Fibroblast of skin of right biceps (primary cell): ENCODE results near the gene TTBK2.
"Not testable (repeated sequence)": the region's sequence is repeated elsewhere in the genome, so short reads cannot be mapped to it uniquely, and the experiment has no call there.

Source experiments
- DNase-seq: peaks from one replicate; pipeline ENCODE4 v3.0.0-alpha.2; 2013

Gene TTBK2

DNA sequence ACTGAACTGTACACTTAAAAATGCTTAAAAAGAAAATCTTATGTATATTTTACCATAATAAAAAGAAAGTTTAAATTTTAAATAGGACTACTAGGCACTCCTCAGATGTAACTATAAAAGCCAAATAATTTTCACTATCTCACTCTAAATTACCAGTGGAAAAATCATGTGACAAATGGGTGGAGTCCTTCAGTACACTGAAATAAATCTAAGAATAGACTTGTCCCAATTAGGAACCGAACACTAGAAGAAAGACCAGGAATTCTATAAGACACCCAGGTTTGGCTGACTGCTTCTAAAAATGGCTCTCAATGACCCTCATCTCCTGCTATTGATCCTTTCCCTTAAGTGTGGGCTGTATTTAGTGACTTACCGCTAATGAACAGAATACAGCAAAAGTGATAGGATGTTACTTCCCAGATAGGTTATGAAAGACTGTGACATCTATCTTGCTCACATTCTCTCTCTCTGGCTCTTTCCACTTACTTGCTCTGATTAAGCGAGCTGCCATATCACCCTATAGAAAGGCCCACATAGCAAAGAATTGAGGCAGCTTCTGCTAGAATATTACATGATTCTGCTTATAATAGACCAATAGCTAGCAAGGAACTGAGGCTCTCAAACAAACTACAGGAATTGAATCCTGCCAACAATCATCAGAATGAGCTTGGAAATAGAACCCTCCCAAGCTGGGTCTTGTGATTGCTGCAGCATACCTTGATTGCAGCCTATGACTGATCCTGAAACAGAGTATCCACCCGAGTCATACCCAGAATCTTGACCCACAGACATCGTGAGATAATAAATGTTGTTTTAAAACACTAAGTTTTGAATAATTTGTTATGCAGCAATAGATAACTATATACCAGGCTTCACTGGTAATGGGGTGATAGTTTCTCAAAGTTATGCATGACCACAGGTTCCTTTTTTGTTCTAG, 16.9 kb downstream of the TTBK2 start:
- DNase-seq, result no peak

DNA sequence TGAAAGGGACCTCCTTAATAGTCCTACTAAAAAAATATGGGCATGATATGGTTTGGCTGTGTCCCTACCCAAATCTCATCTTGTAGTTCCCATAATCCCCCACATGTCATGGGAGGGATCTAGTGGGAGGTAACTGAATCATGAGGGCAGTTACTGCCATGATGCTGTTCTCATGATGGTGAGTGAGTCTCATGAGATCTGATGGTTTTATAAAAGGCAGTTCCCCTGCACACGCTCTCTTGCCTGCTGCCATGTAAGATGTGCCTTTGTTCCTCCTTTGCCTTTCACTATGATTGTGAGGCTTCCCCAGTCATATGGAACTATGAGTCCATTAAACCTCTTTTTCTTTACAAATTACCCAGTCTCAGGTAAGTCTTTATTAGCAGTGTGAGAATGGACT, 26.7 kb downstream of the TTBK2 start:
- not testable (repeated sequence) for DNase-seq

DNA sequence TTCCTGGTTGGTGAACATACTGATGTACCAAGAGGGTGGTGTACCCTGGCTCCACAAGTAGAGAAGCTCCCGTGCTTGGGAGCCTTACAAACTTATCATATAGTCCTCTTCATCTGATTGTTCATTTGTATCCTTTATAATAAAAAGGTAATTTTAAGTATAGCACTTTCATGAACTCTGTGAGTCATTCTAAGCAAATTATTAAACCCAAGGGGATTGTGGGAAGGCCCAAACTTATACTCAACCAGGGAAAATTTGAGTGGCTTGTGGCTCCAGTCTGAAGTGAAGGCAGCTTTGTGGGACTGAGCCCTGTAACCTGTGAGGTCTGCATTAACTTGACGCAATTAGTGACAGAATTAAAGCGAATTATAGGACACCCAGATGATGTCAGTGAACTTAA, 29.0 kb downstream of the TTBK2 start:
- DNase-seq, result peak; percentile 54

DNA sequence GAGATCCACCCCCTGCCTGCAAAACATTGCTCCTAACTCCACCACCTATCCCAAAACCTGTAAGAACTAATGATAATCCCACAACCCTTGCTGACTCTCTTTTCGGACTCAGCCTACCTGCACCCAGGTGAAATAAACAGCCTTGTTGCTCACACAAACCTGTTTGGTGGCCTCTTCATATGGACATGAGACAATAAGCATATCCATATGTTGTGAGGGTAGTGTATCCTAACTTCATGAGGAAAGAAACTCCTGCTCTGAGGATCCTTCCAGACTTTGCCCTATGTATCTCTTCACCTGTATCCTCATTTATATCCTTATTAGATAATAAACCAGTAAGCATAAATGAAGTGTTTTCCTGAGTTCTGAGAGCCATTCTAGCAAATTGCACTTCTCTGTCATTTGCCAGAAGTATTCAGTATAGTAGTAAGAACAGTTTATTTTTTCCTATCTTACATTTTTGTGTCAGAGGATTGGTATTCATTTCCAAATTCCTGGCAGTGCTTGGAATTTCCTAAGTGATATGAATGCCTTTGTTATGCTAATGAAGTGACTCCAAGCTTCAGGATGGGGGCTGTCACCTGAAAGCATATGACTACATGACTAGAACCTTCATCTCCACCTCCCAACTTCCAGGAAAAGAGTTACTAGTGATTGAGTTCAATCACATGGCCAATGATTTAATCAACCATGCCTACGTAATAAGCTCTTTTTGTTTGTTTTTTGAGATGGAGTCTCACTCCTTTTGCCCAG, 30.2 kb downstream of the TTBK2 start:
- peak; percentile 95 for DNase-seq

DNA sequence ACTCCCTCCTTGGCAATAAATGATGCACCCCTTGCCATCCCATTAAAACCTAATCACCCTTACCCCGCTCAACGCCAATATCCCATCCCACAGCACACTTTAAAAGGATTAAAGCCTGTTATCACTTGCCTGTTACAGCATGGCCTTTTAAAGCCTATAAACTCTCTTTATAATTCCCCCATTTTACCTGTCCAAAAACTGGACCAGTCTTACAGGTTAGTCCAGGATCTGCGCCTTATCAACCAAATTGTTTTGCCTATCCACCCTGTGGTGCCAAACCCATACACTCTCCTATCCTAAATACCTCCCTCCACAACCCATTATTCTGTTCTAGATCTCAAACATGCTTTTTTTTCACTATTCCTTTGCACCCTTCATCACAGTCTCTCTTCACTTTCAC, 33.2 kb downstream of the TTBK2 start:
- not testable (repeated sequence) for DNase-seq

DNA sequence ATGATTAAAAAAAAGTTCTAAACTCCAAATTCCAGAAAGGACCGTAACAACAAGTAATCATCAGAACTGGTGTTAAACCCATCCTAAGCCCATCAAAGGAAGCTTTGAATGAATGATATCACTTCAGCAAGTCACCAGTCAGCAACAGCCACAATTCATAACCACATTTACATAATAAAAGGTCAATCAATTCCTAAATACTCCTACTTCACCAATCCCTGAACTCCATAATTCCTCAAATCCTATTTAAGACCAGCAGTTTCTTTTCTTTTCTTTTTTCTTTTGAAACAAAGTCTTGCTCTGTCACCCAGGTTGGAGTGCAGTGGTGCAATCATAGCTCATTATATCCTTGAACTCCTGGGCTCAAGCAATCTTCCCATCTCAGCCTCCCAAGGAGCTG, 40.5 kb downstream of the TTBK2 start:
- no peak for DNase-seq

DNA sequence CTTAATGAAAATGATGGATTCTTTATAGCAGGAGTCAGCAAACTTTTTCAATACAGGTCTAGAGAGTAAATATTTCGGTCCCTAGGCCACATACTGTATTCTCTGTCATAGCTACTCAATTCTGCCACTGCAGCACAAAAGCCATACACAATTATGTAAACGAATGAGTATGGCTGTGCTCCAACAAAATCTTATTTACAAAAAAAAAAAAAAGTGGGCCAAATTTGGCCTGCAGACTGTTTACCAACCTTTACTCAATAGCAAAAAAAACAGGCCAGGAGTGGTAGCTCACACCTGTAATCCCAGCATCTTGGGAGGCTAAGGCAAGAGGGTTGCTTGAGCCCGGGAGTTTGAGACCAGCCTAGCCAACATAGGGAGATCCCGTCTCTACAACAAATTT, 41.1 kb downstream of the TTBK2 start:
- no peak for DNase-seq

DNA sequence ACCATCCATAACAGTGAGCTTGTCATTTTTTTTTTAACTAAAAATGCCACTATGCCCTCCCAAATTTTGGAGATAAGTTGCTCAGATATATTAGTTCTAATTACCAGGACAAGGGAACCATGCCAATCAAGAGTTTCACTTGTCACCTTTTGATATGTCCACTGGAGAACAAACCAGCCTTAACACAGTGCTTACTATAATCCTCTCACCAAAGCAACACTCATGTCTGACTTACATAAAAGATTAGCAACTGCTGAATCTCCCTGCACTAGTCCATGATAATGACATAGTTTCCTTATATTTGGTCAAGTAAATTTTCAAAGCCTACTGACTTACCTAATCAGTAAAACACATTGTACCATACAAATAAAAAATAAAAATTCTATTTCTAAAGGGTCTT, 44.4 kb downstream of the TTBK2 start:
- no peak for DNase-seq

DNA sequence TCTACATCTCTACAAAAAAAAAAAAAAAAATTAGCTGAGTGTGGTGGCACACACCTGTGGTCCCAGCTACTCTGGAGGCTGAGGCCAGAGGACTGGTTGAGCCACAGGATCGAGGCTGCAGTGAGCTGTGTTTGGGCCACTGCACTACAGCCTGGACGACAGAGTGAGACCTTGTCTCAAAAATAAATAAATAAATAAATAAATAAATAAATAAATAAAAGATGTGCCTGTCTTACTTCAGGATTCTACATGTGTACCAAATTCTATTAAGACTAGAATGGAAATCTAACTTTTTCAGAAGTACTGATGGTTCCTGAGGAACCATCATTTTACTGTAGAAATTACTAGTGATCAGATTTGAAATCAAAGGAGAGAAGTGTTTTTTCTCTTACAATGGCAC, 51.9 kb downstream of the TTBK2 start:
- no peak for DNase-seq

DNA sequence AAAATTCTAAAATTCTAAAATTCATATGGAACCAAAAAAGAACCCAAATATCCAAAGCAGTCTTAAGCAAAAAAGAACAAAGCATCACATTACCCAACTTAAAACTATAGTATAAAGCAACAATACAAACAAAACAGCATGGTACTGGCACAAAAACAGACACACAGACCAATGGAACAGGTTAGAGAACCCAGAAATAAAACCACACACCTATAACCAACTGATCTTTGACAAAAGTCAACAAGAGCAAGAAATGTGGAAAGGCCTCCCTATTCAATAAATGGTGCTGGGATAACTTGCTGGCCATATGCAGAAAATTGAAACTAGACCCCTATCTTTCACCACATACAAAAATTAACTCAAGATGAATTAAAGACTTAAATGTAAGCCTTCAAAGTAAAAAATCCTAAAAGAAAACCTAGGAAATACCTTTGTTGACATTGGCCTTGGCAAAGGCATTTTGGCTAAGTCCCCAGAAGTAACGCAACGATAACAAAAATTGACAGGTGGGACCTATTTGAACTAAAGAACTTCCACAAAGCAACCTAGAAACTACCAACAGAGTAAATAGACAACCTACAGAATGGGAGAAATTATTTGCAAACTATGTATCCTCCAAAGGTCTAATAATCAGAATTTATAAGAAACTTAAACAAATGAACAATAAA, 56.9 kb downstream of the TTBK2 start:
- DNase-seq, result no peak

DNA sequence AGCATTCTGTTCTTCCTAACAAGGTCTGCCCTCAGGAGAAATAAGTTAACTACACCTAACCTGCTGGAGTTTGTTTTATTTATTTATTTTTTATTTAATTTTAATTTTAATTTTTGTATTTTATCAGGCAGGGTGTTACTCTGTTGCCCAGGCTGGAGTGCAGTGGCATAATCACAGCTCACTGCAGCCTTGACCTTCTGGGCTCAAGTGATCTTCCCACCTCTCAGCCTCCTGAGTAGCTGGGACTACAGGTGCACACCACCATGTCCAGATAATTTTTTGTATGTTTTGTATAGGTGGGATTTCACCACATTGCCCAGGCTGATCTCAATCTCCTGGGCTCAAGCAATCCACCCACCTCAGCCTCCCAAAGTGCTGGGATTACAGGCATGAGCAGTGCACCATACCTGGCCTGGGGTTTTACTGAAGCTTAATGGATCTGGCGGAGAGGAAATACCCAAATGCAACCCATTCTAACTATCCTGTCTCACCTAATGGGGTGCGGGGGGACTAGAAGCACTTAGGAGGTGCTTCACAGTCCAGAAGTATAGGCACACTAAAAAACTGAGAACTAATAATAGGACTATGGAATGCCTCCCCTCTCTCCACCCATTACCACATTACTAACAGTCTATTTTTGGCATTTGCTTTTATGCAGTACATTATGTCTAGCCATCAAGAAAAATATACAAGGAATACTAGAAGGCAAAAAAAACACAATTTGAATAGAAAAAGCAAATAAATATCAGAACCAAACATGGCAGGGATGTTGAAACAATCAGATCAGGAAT, 61.4 kb downstream of the TTBK2 start:
- DNase-seq, result peak; percentile 7

DNA sequence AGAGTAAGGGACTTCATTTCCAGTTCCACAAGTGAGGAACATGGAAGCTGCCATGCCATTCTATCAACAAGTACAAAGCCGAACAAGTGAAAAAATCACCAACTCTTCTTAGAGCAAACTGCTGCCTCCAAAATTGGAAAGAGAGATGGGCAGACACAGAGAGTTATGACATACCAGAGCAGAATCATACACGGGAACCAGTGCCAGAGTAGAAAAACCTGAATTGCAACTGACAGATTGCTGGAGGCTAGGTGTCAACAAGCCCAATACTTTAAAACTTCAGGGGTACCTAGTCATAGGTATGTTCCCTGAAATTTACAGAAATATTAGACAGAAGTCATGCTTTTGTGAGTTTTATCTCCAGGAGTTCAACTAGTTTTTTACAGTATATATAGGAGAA, 62.0 kb downstream of the TTBK2 start:
- DNase-seq, result no peak

DNA sequence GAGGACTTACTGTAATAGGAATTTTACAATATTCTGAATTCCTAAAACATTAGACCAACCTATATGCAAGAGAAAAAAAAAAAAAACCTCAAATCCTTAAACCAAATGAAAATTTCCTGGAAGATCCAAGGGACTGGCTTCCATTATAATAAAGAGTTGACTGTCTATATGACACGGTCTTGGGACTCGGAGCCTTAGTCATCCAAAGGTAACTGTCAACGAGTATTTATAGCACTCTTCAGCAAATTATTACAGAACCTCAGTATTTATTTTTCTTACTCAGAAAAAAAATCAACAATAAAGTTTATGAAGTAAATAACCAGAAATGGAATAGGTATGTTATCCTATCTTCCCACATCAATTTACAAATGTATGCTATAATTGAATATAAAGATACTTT, 66.0 kb downstream of the TTBK2 start:
- no peak for DNase-seq

DNA sequence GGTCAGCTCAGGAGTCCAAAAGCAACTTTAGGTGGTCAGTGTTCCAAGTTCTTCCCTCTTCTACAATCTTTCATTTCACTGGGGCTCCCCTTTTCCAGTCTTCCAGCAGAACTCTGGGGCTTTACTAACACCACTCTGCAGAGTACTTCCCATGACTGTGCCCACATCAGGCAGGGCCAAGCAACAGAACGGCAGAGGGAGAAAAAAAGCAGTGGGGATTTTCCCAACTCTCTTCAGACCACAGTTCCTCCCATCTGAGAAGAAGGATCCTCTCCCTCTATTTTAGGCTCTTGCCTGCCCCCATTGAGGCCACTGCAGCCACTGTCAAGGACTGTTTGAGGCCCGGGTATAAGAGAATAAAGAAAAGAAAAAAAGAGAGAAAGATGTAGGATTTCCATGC, 70.7 kb downstream of the TTBK2 start:
- no peak for DNase-seq

DNA sequence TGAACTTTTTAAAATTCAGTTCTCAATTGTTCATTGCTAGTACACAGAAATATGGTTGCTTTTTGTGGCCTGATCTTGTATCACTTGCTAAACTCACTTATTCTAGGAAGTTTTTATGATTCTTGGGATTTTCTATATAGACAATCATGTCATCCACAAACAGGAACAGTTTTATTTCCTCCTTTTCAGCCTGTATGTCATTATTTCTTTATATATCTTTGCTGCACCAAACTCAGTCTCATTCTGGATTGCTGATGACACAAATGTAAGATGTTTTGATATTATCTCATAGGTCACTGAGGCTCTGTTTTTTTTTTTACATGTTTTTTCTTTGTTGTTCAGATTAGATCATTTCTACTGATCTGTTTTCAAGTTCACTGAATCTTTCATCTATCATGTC, 71.7 kb downstream of the TTBK2 start:
- DNase-seq, result no peak

DNA sequence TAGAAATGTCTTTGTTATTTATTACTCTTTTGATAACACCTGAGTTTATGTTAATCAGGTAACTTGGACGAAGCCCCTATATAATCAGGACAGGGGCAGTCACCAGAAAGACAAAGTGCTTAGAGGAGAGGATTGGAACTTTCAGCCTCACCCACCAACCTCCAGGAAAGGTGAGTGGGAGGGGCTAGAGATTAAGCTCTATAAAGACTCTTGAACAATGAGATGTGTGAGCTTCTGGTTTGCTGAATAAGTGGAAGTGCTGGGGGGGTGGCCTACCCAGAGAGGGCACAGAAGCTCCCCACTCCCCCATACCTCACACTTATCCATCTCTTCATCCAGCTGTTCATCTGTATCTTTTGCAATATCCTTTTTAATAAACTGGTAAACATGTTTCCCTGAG, 73.9 kb downstream of the TTBK2 start:
- no peak for DNase-seq

DNA sequence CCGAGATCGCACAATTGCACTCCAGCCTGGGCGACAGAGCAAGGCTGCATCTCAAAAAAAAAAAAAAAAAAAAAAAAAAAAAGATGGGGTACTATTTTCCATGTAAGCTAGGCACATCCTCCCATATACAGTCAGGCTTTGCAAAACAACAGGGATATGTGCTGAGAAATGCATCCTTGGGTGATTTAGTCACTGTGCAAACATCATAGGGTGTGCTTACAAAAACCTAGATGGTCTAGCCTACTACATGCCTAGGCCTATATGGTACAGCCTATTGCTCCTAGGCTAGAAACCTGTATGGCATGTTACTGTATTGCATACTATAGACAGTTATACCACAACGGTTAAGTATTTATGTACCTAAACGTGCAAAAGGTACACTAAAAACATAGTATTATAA, 75.0 kb downstream of the TTBK2 start:
- peak; percentile 17 for DNase-seq

DNA sequence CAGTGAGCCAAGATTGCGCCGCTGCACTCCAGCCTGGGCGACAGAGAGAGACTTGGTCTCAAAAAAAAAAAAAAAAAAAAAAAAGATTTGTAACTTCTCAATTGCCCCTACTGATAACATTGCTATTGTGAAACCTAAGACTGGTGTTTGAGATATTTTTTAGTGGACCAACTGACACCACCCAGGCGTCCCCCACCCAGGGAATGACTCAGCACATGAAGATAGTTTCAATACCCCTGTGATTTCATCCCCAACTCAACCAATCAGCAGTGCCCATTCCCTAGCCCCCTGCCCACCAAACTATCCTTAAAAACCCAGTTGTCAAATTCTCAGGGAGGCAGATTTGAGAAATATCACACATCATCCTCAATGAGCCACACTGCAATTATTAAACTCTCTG, 76.9 kb downstream of the TTBK2 start:
- DNase-seq, result no peak

DNA sequence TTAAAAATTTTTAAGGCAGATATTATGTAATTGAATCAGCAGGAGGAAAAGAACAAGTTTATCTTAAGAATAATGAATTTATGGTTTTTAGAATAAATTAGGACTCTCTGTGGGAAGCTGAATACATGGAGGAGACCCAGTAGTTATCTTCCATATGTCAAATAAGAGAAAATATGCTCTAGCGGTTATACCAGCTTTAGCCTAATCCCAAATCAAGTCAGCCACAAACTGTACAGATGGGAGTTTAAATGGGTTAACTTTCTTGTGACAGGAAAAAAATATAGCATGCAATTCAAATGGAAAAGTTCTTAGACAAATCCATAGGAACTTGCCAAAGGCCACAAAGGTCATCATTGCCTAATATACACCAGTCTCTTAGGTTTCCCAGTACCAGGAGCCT, 84.3 kb downstream of the TTBK2 start:
- no peak for DNase-seq

DNA sequence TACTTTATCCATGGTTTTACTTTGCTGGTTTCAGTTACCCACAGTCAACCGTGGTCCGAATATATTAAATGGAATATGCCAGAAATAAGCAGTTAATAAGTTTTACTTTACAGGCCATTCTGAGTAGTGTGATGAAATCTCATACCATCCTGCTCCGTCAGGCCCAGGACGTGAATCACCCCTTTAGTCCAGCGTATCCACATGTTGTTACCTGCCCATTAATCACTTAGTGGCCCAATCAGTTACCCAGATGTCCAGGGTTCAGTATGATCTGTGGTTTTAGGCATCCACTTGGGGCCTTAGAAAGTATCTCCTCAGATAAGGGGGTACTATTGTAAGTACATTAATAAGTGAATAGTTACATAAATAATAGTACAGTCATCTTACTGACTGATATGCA, 88.0 kb downstream of the TTBK2 start:
- peak; percentile 81 for DNase-seq

DNA sequence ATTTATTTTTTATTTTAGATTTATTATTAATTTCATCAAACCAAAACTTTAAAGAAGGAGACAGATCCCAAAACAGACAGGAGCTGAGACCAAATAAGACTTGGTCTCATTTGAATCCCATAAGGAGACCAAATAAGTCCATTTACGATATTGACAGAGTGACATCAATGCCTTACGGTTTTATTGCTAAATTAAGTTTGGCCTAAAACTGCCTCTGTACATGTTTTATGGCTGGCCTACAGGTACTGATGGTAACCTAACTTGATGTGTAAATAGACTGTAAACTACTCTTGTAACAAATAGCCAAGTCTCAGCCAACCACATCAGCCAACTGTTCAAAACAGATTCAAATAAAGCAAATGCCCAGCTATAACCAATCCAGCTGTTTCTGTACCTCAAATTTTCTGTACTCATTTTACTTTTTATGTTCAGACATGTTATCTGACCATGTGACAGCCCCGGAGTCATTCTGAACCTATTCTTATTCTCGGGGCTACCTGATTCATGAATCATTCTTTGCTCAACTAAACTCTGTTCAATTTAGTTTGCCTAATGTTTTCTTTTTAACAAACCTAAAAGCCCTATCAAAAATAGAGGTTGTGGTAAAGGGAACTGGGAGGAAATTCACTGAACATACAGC, 94.2 kb downstream of the TTBK2 start:
- DNase-seq, result no peak

DNA sequence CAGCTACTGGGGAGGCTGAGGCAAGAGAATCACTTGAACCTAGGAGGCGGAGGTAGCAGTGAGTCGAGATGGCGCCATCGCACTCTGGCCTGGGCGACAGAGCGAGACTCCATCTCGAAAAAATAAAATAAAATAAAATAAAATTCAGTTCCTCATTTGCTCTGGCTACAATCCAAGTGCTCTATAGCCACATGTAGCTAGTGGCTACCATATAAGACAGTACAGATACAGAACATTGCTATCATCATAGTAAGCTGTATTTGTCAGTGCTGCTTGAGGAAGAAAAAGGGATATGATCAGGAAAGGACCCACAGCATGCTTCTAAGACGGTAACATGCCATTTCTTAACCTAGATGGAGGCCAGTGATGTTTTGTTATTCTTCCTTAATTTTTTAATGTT, 95.0 kb downstream of the TTBK2 start:
- no peak for DNase-seq
